Measurements from ENCODE around the gene ACKR3. TPM values are rescaled to one million over a fixed set of nuclear protein-coding genes. Genes with fewer than 3 reads are reported as not detected.

The ACKR3 gene
- total RNA-seq, 2 experiments from 2014 or later: 0.61 to 0.74 TPM

GRCh38 chr2:236628981-236629605 lies 59.5 kb downstream of the ACKR3 start:
- CTCF ChIA-PET: no interaction called here
- no peaks in the 10 kb centered on the region for H3K4me1 ChIP-seq (ENCODE audit: insufficient read depth, low read length)
- H3K27ac ChIP-seq (ENCODE audit: low read depth in 1 of 2, low read length in 2 of 2): no peak overlapping the region

GRCh38 chr2:236629961-236630872 lies 60.6 kb downstream of the ACKR3 start:
- ATAC-seq (ENCODE audit: poor library complexity) (no peak), DNase-seq (no peak)
- Mint-ChIP-seq H3K9me3 (no peaks in the 10 kb centered on the region), H3K27ac (no peak overlapping the region), H3K27me3 (no peaks in the 10 kb centered on the region), H3K4me3 (no peak overlapping the region), H3K4me1 (ENCODE audit: low read depth) (no peaks in the 10 kb centered on the region), H3K36me3 (ENCODE audit: low read depth) (no peaks in the 10 kb centered on the region)
- Histone ChIP-seq H3K4me1 (ENCODE audit: insufficient read depth, low read length) (no peaks in the 10 kb centered on the region), H3K4me3 (ENCODE audit: low read length) (no peak overlapping the region), H3K27me3 (ENCODE audit: control insufficient read depth in 1 of 2, insufficient read depth in 2 of 2, low read length in 2 of 2) (no peaks in the 10 kb centered on the region), H3K36me3 (ENCODE audit: insufficient read depth, low read length) (no peaks in the 10 kb centered on the region), H3K9me3 (ENCODE audit: control insufficient read depth in 1 of 2, insufficient read depth in 1 of 2, low read length in 2 of 2) (no peaks in the 10 kb centered on the region), H3K27ac (ENCODE audit: low read depth in 1 of 2, low read length in 2 of 2) (no peak overlapping the region)
- ChIA-PET CTCF (no interaction called here), POLR2A (no interaction called here)
- intact Hi-C loops (cut with DNase I, micrococcal nuclease): no loop called here
- no peak for TF ChIP-seq CTCF (IDR thresholded peaks at IDR 0.05)

More at GRCh38 chr2:236628981-236629605, 59.5 kb downstream of the ACKR3 start:
- ATAC-seq (ENCODE audit: poor library complexity) (no peak), DNase-seq (no peak)
- no peaks in the 10 kb centered on the region for H3K27me3 Mint-ChIP-seq
- Histone ChIP-seq H3K4me3 (ENCODE audit: low read length) (no peak overlapping the region), H3K27me3 (ENCODE audit: control insufficient read depth in 1 of 2, insufficient read depth in 2 of 2, low read length in 2 of 2) (no peaks in the 10 kb centered on the region), H3K9me3 (ENCODE audit: control insufficient read depth in 1 of 2, insufficient read depth in 1 of 2, low read length in 2 of 2) (no peaks in the 10 kb centered on the region), H3K36me3 (ENCODE audit: insufficient read depth, low read length) (no peaks in the 10 kb centered on the region)
- H3K9me3 Mint-ChIP-seq: no peaks in the 10 kb centered on the region
- no peaks in the 10 kb centered on the region for H3K36me3 Mint-ChIP-seq (ENCODE audit: low read depth)
- POLR2A ChIA-PET: no interaction called here
- no peaks in the 10 kb centered on the region for H3K4me1 Mint-ChIP-seq (ENCODE audit: low read depth)
- no peak overlapping the region for H3K4me3 Mint-ChIP-seq
- H3K27ac Mint-ChIP-seq: no peak overlapping the region
- no peak for TF ChIP-seq CTCF (IDR thresholded peaks at IDR 0.05)
- intact Hi-C loops (cut with DNase I, micrococcal nuclease): no loop called here

GRCh38 chr2:236631281-236631855 lies 61.7 kb downstream of the ACKR3 start:
- no peak for ATAC-seq (ENCODE audit: poor library complexity)
- Histone ChIP-seq H3K27ac (ENCODE audit: low read depth in 1 of 2, low read length in 2 of 2) (no peak overlapping the region), H3K4me1 (ENCODE audit: insufficient read depth, low read length) (no peaks in the 10 kb centered on the region), H3K27me3 (ENCODE audit: control insufficient read depth in 1 of 2, insufficient read depth in 2 of 2, low read length in 2 of 2) (no peaks in the 10 kb centered on the region), H3K9me3 (ENCODE audit: control insufficient read depth in 1 of 2, insufficient read depth in 1 of 2, low read length in 2 of 2) (no peaks in the 10 kb centered on the region), H3K36me3 (ENCODE audit: insufficient read depth, low read length) (no peaks in the 10 kb centered on the region), H3K4me3 (ENCODE audit: low read length) (no peak overlapping the region)
- ChIA-PET POLR2A (no interaction called here), CTCF (no interaction called here)
- H3K4me1 Mint-ChIP-seq (ENCODE audit: low read depth): no peaks in the 10 kb centered on the region
- intact Hi-C loops (cut with DNase I, micrococcal nuclease): no loop called here
- no peak overlapping the region for H3K4me3 Mint-ChIP-seq
- H3K9me3 Mint-ChIP-seq: no peaks in the 10 kb centered on the region
- no peaks in the 10 kb centered on the region for H3K27me3 Mint-ChIP-seq
- H3K27ac Mint-ChIP-seq: no peak overlapping the region
- no peak for TF ChIP-seq CTCF (IDR thresholded peaks at IDR 0.05)
- DNase-seq: no peak
- H3K36me3 Mint-ChIP-seq (ENCODE audit: low read depth): no peaks in the 10 kb centered on the region
